Measurements from ENCODE around the gene ATRAID.

DNA sequence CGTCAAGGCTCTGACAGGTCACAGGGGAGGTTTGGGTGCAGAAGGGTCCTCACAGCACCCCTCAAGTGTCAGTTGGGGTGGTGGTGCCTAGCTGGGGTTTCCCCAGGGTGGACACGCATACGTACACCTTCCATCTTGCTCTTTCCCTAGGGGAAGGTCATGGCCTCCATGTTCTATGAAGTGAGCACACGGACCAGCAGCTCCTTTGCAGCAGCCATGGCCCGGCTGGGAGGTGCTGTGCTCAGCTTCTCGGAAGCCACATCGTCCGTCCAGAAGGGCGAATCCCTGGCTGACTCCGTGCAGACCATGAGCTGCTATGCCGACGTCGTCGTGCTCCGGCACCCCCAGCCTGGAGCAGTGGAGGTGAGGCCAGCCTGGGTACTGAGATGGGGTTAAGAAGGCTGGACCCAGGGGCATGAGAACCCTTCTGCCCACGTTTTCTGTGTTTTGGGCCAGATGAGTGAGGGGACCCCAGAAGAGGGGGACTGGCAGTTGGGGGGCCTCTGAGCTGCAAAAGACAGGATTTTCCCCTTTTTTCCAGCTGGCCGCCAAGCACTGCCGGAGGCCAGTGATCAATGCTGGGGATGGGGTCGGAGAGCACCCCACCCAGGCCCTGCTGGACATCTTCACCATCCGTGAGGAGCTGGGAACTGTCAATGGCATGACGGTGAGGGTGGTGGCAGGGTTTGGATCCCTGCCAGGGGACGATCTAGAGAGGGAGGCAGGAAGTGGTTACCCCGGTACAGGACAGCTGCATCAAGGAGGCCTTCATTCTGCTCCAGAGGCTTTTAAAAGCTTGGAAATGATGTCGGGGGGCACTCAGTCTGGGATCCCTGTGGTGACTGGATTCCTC lies 30.1 kb downstream of the ATRAID start:
- no peak for TF ChIP-seq POLR2A (IDR thresholded peaks at IDR 0.05; ENCODE audit: low read depth, low read length)
- TF ChIP-seq POLR2AphosphoS5 (IDR thresholded peaks at IDR 0.05; ENCODE audit: low read depth, low read length) = no peak
- TF ChIP-seq TAF1 (IDR thresholded peaks at IDR 0.05; ENCODE audit: borderline replicate concordance, low read depth, low read length) = no peak
